ENCODE results near the gene HEMK1. TPM values are rescaled to one million over a fixed set of nuclear protein-coding genes. Genes with fewer than 3 reads are reported as not detected.
A peak's percentile ranks its signal among the peaks of the same experiment; 100 is the strongest.

The HEMK1 gene
- total and polyA plus RNA-seq, 5 donors from 2014 or later, result 18.5 to 24.9 (median 22.1) TPM

GRCh38 chr3:50611464-50612233, 42.3 kb downstream of the HEMK1 start, which contains the start of gene CISH:
TSS of gene CISH (minus strand) at chr3:50611774. CDS start at chr3:50611650, 124 bp downstream.
- Mint-ChIP-seq H3K27ac (peak within 1 kb of the TSS; percentile 97 to 99 (median 97)), H3K36me3 (peaks cover 18% of the 10 kb centered on the region), H3K27me3 (no peaks in the 10 kb centered on the region), H3K9me3 (peaks cover 0 to 3% (median 0%) of the 10 kb centered on the region in 7 donors), H3K4me3 (peak within 1 kb of the TSS; percentile 89 to 97 (median 96)), H3K4me1 (peaks cover 16 to 73% (median 40%) of the 10 kb centered on the region in 4 donors)
- Histone ChIP-seq H3K36me3 (ENCODE audit: control insufficient read depth, insufficient read depth, low read length) (peaks cover 20% of the 10 kb centered on the region), H3K27ac (ENCODE audit: insufficient read depth, low read length, poor library complexity, severe bottlenecking) (peak within 1 kb of the TSS; percentile 97), H3K9me3 (ENCODE audit: control insufficient read depth in 2 of 2, low read length in 2 of 2) (no peaks in the 10 kb centered on the region), H3K27me3 (ENCODE audit: control insufficient read depth, insufficient read depth, low read length) (no peaks in the 10 kb centered on the region), H3K4me1 (ENCODE audit: control insufficient read depth, insufficient read depth, low read length, poor library complexity, severe bottlenecking) (peaks cover 85% of the 10 kb centered on the region), H3K4me3 (ENCODE audit: low read depth, low read length) (peak within 1 kb of the TSS; percentile 87)
- DNase-seq (peak; percentile 89 to 100 (median 90)), ATAC-seq (ENCODE audit: low read depth in 2 of 2) (peak; percentile 70 to 74)

DNA sequence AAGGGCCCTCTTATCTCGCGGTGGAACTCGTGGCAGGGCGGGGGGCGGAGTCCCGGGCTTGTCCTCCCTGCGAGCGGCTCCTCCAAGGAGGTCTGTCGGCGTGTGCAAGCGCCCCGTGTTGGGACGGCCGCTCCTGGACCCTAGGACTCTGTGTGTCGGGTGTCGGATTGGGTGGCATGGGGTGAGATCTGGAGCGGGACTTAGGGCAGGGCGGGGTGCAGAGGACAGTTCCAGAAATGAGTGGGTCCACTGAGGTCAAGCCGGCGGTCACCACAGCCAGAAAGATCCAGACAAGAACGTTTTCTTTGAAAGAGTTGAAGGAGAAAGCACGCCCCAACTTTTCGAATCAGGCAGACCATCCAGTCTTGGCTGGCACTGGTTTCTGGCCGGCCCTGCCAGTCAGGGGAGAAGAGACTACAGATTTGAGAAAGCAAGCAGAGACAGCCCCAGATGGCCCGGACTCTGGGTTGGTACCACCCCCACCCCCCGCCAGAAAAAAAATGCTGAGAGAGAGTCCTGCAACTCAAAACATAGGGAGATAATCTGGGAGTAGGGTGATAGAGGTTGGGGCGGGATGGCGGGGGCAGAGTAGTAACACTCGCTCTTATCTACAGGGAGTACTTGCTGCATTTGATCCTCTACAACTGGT, 43.0 kb downstream of the HEMK1 start:
- peak overlapping the region; percentile 63 for H3K4me3 ChIP-seq (ENCODE audit: low read depth, low read length)
- peaks cover 15 to 68% (median 36%) of the 10 kb centered on the region in 4 donors for H3K4me1 Mint-ChIP-seq
- H3K36me3 ChIP-seq (ENCODE audit: control insufficient read depth, insufficient read depth, low read length), result peaks cover 14% of the 10 kb centered on the region
- peak overlapping the region; percentile 89 to 97 (median 96) for H3K4me3 Mint-ChIP-seq
- H3K4me1 ChIP-seq (ENCODE audit: control insufficient read depth, insufficient read depth, low read length, poor library complexity, severe bottlenecking), result peaks cover 78% of the 10 kb centered on the region
- H3K9me3 ChIP-seq (ENCODE audit: control insufficient read depth in 2 of 2, low read length in 2 of 2), result no peaks in the 10 kb centered on the region
- H3K36me3 Mint-ChIP-seq, result peaks cover 15% of the 10 kb centered on the region
- no peak for ATAC-seq (ENCODE audit: low read depth in 2 of 2)
- H3K27ac Mint-ChIP-seq, result peak overlapping the region; percentile 97 to 99 (median 97)
- no peaks in the 10 kb centered on the region for H3K27me3 Mint-ChIP-seq
- H3K27ac ChIP-seq (ENCODE audit: insufficient read depth, low read length, poor library complexity, severe bottlenecking), result peak overlapping the region; percentile 97
- no peaks in the 10 kb centered on the region for H3K27me3 ChIP-seq (ENCODE audit: control insufficient read depth, insufficient read depth, low read length)
- peak in 1 of 3 donors; percentile 46 for DNase-seq
- peaks cover 0 to 3% (median 0%) of the 10 kb centered on the region in 7 donors for H3K9me3 Mint-ChIP-seq

- Mint-ChIP-seq H3K36me3 (peaks cover 7% of the 10 kb centered on the region), H3K9me3 (peaks cover 0 to 3% (median 0%) of the 10 kb centered on the region in 7 donors), H3K4me3 (peak overlapping the region; percentile 89 to 97 (median 96)), H3K4me1 (peaks cover 15 to 65% (median 33%) of the 10 kb centered on the region in 4 donors), H3K27me3 (no peaks in the 10 kb centered on the region), H3K27ac (peak overlapping the region; percentile 97 to 99 (median 97))
- Histone ChIP-seq H3K36me3 (ENCODE audit: control insufficient read depth, insufficient read depth, low read length) (peaks cover 7% of the 10 kb centered on the region), H3K9me3 (ENCODE audit: control insufficient read depth in 2 of 2, low read length in 2 of 2) (no peaks in the 10 kb centered on the region), H3K27ac (ENCODE audit: insufficient read depth, low read length, poor library complexity, severe bottlenecking) (peak overlapping the region; percentile 97), H3K4me3 (ENCODE audit: low read depth, low read length) (peak overlapping the region; percentile 63), H3K27me3 (ENCODE audit: control insufficient read depth, insufficient read depth, low read length) (no peaks in the 10 kb centered on the region), H3K4me1 (ENCODE audit: control insufficient read depth, insufficient read depth, low read length, poor library complexity, severe bottlenecking) (peaks cover 77% of the 10 kb centered on the region)
- DNase-seq, result peak in 1 of 3 donors; percentile 72
- ATAC-seq (ENCODE audit: low read depth in 2 of 2), result no peak
Measured at GRCh38 chr3:50612970-50613846, 43.9 kb downstream of the HEMK1 start.

DNA sequence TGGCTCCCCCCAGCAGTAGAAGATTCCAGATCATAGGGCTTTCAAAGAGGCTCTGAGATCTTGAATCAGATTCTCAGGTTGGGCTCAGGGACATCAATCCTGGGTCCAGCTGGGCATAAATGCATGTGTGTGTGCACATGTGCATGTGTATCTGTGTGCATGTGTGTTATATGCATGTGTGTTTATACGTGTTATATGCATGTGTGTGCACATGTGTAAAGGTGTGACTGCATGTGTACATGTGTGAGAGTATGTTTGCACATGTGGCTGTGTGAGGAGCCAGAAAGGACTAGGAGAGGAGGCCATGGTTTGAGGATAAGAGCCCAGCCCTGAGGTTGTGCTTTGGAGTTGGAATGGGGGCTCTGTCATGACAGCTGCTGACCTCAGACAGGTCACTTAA, 45.9 kb downstream of the HEMK1 start:
- no peak overlapping the region for H3K27ac Mint-ChIP-seq
- H3K4me1 Mint-ChIP-seq, result peaks cover 10 to 67% (median 40%) of the 10 kb centered on the region in 4 donors
- Histone ChIP-seq H3K36me3 (ENCODE audit: control insufficient read depth, insufficient read depth, low read length) (no peaks in the 10 kb centered on the region), H3K27me3 (ENCODE audit: control insufficient read depth, insufficient read depth, low read length) (no peaks in the 10 kb centered on the region), H3K9me3 (ENCODE audit: control insufficient read depth in 2 of 2, low read length in 2 of 2) (no peaks in the 10 kb centered on the region), H3K4me1 (ENCODE audit: control insufficient read depth, insufficient read depth, low read length, poor library complexity, severe bottlenecking) (peaks cover 77% of the 10 kb centered on the region), H3K27ac (ENCODE audit: insufficient read depth, low read length, poor library complexity, severe bottlenecking) (no peak overlapping the region), H3K4me3 (ENCODE audit: low read depth, low read length) (no peak overlapping the region)
- peak overlapping the region in 1 of 4 donors; percentile 89 for H3K4me3 Mint-ChIP-seq
- no peaks in the 10 kb centered on the region for H3K36me3 Mint-ChIP-seq
- peaks cover 0 to 3% (median 0%) of the 10 kb centered on the region in 7 donors for H3K9me3 Mint-ChIP-seq
- no peaks in the 10 kb centered on the region for H3K27me3 Mint-ChIP-seq
- DNase-seq, result no peak
- no peak for ATAC-seq (ENCODE audit: low read depth in 2 of 2)

DNA sequence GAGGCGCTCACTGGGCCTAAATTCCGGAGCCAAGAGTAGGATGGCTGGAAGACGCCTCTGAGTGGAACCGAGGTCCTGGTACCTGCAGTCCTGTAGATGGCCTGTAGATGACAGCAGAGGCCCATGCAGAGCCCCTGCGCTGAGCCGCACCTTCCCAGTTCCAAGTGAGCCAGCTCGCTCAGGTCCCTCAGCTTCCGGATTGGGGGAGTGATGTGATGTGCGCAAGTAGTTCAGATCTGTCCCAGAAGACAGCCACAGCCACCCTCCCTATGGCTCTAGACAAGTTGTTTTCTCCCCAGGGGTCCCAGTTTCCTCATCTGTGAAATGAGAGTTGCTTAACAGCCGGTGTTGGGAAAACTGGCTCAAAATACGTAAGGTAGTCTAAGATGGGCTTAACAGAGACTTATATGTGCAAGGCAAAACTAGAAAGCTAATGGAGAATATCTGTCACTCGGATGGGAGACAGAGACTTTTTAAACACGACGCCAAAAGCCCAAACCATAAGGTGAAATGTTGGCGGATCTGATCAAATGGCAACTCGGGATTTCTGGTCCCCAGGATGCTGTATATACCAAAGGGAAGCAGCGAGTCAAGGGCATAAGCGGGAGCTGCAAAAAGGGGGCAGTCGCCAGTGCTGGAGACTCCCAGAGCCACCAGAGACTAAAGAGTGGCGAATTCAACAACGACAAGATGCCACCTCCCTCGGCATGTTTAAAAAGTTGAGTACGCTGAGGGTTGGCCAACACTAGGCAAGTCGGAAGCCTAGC, 46.9 kb downstream of the HEMK1 start:
- Histone ChIP-seq H3K27me3 (ENCODE audit: control insufficient read depth, insufficient read depth, low read length) (no peaks in the 10 kb centered on the region), H3K27ac (ENCODE audit: insufficient read depth, low read length, poor library complexity, severe bottlenecking) (peak overlapping the region; percentile 77), H3K4me3 (ENCODE audit: low read depth, low read length) (peak overlapping the region; percentile 90), H3K36me3 (ENCODE audit: control insufficient read depth, insufficient read depth, low read length) (no peaks in the 10 kb centered on the region), H3K4me1 (ENCODE audit: control insufficient read depth, insufficient read depth, low read length, poor library complexity, severe bottlenecking) (peaks cover 79% of the 10 kb centered on the region), H3K9me3 (ENCODE audit: control insufficient read depth in 2 of 2, low read length in 2 of 2) (no peaks in the 10 kb centered on the region)
- DNase-seq (peak; percentile 79 to 90 (median 80)), ATAC-seq (ENCODE audit: low read depth in 2 of 2) (peak; percentile 14 to 17)
- H3K27ac Mint-ChIP-seq, result peak overlapping the region; percentile 91 to 95 (median 94)
- H3K36me3 Mint-ChIP-seq, result no peaks in the 10 kb centered on the region
- no peaks in the 10 kb centered on the region for H3K27me3 Mint-ChIP-seq
- peaks cover 10 to 75% (median 49%) of the 10 kb centered on the region in 4 donors for H3K4me1 Mint-ChIP-seq
- peaks cover 0 to 3% (median 0%) of the 10 kb centered on the region in 7 donors for H3K9me3 Mint-ChIP-seq
- H3K4me3 Mint-ChIP-seq, result peak overlapping the region; percentile 85 to 94 (median 90)

DNA sequence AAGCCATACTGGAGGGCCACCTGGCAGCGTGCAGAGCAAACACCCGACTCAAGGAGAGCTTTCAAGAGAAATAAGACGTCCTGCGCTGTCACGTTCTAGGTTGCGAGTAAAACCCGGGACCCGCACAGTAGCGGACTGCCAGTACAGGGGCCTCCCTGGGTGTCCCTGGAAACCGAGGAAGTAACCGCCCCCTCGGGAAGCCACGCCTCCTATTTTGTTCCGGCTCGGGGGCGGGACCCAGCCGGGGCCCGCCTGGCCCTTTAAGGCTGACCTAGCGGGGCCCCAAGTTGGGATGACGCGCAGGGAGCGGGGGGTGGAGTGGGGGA, 47.4 kb downstream of the HEMK1 start:
- H3K4me3 Mint-ChIP-seq, result peak overlapping the region; percentile 85 to 94 (median 90)
- Histone ChIP-seq H3K4me3 (ENCODE audit: low read depth, low read length) (peak overlapping the region; percentile 90), H3K36me3 (ENCODE audit: control insufficient read depth, insufficient read depth, low read length) (peaks cover 2% of the 10 kb centered on the region), H3K27me3 (ENCODE audit: control insufficient read depth, insufficient read depth, low read length) (no peaks in the 10 kb centered on the region), H3K4me1 (ENCODE audit: control insufficient read depth, insufficient read depth, low read length, poor library complexity, severe bottlenecking) (peaks cover 80% of the 10 kb centered on the region), H3K9me3 (ENCODE audit: control insufficient read depth in 2 of 2, low read length in 2 of 2) (no peaks in the 10 kb centered on the region), H3K27ac (ENCODE audit: insufficient read depth, low read length, poor library complexity, severe bottlenecking) (peak overlapping the region; percentile 88)
- ATAC-seq (ENCODE audit: low read depth in 2 of 2) (peak; percentile 59 to 63), DNase-seq (peak; percentile 94 to 96 (median 94))
- H3K4me1 Mint-ChIP-seq, result peaks cover 10 to 77% (median 49%) of the 10 kb centered on the region in 4 donors
- H3K36me3 Mint-ChIP-seq, result no peaks in the 10 kb centered on the region
- H3K9me3 Mint-ChIP-seq, result peaks cover 0 to 3% (median 0%) of the 10 kb centered on the region in 7 donors
- H3K27me3 Mint-ChIP-seq, result no peaks in the 10 kb centered on the region
- peak overlapping the region; percentile 91 to 95 (median 94) for H3K27ac Mint-ChIP-seq

Measured in CD4-positive, CD25-positive, alpha-beta regulatory T cell (primary cell).